Fibroblast of skin of right quadriceps (primary cell): Measurements from ENCODE around the gene GSTM1.

Experiments used
- DNase-seq: peaks from one replicate; pipeline ENCODE4 v3.0.0-alpha.2; 2013

Gene GSTM1

GRCh38 chr1:109732390-109732881 is 44.8 kb downstream of the GSTM1 start:
- DNase-seq = no peak

- no peak for DNase-seq
Measured at GRCh38 chr1:109733236-109733870, 45.7 kb downstream of the GSTM1 start.

- DNase-seq = peak; percentile 73
Measured at GRCh38 chr1:109739738-109740614, 52.4 kb downstream of the GSTM1 start.

GRCh38 chr1:109740615-109741373 is 53.2 kb downstream of the GSTM1 start, which contains the start of gene GSTM3:
Gene GSTM3 (minus strand): TSS chr1:109741038. CDS start chr1:109740287, 751 bp downstream.
- no peak for DNase-seq
